Measurements from ENCODE around the gene FYB1.

Gene FYB1

DNA sequence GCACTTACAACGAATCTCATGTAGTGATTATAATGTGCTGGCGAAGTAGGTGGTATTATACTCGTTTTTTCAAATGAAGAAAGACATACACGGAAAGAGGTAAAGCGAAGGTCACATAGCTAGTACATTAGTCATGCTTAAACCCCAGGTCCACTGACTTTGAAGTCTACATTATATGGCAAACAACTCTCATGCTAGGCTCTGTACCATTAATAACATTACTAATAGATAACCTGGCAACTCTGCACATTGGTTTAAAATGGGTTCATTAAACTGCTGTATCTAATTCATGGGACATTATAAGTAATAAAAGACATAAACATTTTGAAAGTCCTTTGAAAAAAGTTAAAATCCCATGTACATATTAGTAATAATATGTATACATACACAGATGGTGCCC, 21.2 kb downstream of the FYB1 start:
- H3K36me3 ChIP-seq (ENCODE audit: control insufficient read depth in 1 of 2, insufficient read depth in 2 of 2, low read length in 2 of 2): no peaks in the 10 kb centered on the region
- peaks cover 0 to 3% of the 10 kb centered on the region in 2 donors for H3K4me1 ChIP-seq (ENCODE audit: control insufficient read depth in 1 of 2, insufficient read depth in 2 of 2, low read length in 2 of 2)
- H3K9ac ChIP-seq (ENCODE audit: low read depth in 1 of 2, low read length in 2 of 2): no peak overlapping the region
- H3K27me3 ChIP-seq (ENCODE audit: control insufficient read depth in 1 of 2, insufficient read depth in 2 of 2, low read length in 2 of 2): no peaks in the 10 kb centered on the region
- no peaks in the 10 kb centered on the region for H3K9me3 ChIP-seq (ENCODE audit: control insufficient read depth in 1 of 2, low read length in 2 of 2)
- H3K27ac ChIP-seq (ENCODE audit: low read depth, low read length): no peak overlapping the region
- H3K4me3 ChIP-seq (ENCODE audit: low read depth in 1 of 2, low read length in 2 of 2): peak overlapping the region in 1 of 2 donors; percentile 22

DNA sequence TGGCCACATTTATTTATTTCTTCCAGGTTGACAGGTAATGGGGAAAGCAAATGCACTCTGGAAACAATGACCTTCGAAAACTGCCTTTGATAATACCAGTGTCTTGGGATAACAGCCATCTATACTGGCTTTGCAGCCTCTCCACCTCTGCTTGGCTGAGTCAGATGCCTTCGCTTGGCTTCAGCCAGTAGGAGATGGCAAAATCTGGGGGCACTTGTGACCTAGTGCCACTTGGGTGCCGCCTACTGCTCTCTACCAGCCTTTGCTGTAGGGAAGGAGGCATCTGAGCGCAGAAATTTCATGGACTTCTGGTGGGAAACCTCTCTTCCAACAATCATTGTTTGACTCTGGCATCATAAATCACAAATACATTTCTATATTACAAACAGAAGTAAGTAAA, 21.8 kb downstream of the FYB1 start:
- H3K36me3 ChIP-seq (ENCODE audit: control insufficient read depth in 1 of 2, insufficient read depth in 2 of 2, low read length in 2 of 2): no peaks in the 10 kb centered on the region
- H3K27ac ChIP-seq (ENCODE audit: low read depth, low read length): no peak overlapping the region
- no peak overlapping the region for H3K9ac ChIP-seq (ENCODE audit: low read depth in 1 of 2, low read length in 2 of 2)
- no peak overlapping the region for H3K4me3 ChIP-seq (ENCODE audit: low read depth in 1 of 2, low read length in 2 of 2)
- H3K9me3 ChIP-seq (ENCODE audit: control insufficient read depth in 1 of 2, low read length in 2 of 2): no peaks in the 10 kb centered on the region
- peaks cover 3 to 5% of the 10 kb centered on the region in 2 donors for H3K4me1 ChIP-seq (ENCODE audit: control insufficient read depth in 1 of 2, insufficient read depth in 2 of 2, low read length in 2 of 2)
- peaks cover 0 to 2% of the 10 kb centered on the region in 2 donors for H3K27me3 ChIP-seq (ENCODE audit: control insufficient read depth in 1 of 2, insufficient read depth in 2 of 2, low read length in 2 of 2)

- Histone ChIP-seq H3K27ac (ENCODE audit: low read depth, low read length) (no peak overlapping the region), H3K36me3 (ENCODE audit: control insufficient read depth in 1 of 2, insufficient read depth in 2 of 2, low read length in 2 of 2) (no peaks in the 10 kb centered on the region), H3K4me1 (ENCODE audit: control insufficient read depth in 1 of 2, insufficient read depth in 2 of 2, low read length in 2 of 2) (peaks cover 3 to 14% of the 10 kb centered on the region in 2 donors)
Observed at GRCh38 chr5:39195198-39195826, 24.1 kb downstream of the FYB1 start.

GRCh38 chr5:39194466-39195136, 24.8 kb downstream of the FYB1 start:
- no peak overlapping the region for H3K9ac ChIP-seq (ENCODE audit: low read depth in 1 of 2, low read length in 2 of 2)
- H3K36me3 ChIP-seq (ENCODE audit: control insufficient read depth in 1 of 2, insufficient read depth in 2 of 2, low read length in 2 of 2): no peaks in the 10 kb centered on the region
- H3K4me3 ChIP-seq (ENCODE audit: low read depth in 1 of 2, low read length in 2 of 2): no peak overlapping the region
- H3K4me1 ChIP-seq (ENCODE audit: control insufficient read depth in 1 of 2, insufficient read depth in 2 of 2, low read length in 2 of 2): peaks cover 7 to 17% of the 10 kb centered on the region in 2 donors
- H3K27ac ChIP-seq (ENCODE audit: low read depth, low read length): no peak overlapping the region
- H3K27me3 ChIP-seq (ENCODE audit: control insufficient read depth in 1 of 2, insufficient read depth in 2 of 2, low read length in 2 of 2): peaks cover 0 to 2% of the 10 kb centered on the region in 2 donors
- no peaks in the 10 kb centered on the region for H3K9me3 ChIP-seq (ENCODE audit: control insufficient read depth in 1 of 2, low read length in 2 of 2)

More at GRCh38 chr5:39195198-39195826, 24.1 kb downstream of the FYB1 start:
- Histone ChIP-seq H3K4me3 (ENCODE audit: low read depth in 1 of 2, low read length in 2 of 2) (no peak overlapping the region), H3K27me3 (ENCODE audit: control insufficient read depth in 1 of 2, insufficient read depth in 2 of 2, low read length in 2 of 2) (peaks cover 0 to 2% of the 10 kb centered on the region in 2 donors), H3K9me3 (ENCODE audit: control insufficient read depth in 1 of 2, low read length in 2 of 2) (no peaks in the 10 kb centered on the region), H3K9ac (ENCODE audit: low read depth in 1 of 2, low read length in 2 of 2) (no peak overlapping the region)

DNA sequence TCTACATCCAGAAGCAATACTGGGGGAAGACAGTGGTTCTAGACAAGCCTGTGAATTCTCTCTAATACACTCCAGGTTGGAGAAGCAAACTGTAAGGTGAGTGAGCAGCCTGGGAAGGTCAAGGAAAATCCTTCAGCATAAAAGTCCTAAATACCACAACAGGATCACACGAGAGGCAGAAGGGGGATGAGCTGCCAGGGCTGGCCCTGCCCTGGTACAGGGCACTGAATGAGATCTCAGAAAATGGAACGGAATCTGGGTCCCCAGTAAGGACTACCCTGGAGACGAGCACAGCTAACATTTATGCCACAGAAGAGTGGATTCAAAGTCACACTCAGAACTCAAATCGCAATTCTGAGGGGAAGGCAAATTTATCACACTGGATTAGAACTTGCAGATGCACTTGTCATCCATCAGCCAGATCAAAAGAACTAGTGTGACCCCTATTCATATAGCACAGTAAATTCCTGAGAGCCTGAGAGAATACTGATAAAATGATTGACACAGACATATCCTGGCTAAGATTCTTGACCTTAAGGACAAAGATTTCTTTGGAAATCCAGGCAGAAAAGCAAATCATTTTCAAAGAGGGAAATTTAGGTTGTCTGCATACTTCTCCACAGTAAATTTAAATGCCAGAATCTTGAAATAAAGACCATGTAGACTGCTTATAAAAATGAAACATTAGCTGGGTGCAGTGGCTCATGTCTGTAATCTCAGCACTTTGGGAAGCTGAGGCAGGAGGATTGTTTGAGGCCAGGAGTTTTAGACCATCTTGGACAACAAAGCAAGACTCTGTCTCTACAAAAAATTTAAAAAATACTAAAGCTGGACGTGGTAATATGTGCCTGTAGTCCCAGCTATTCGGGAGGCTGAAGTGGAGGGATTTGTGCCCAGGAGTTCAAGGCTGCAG, 25.6 kb downstream of the FYB1 start:
- Histone ChIP-seq H3K9ac (ENCODE audit: low read depth in 1 of 2, low read length in 2 of 2) (peak overlapping the region in 1 of 2 donors; percentile 12), H3K4me1 (ENCODE audit: control insufficient read depth in 1 of 2, insufficient read depth in 2 of 2, low read length in 2 of 2) (peaks cover 10 to 23% of the 10 kb centered on the region in 2 donors), H3K9me3 (ENCODE audit: control insufficient read depth in 1 of 2, low read length in 2 of 2) (no peaks in the 10 kb centered on the region), H3K27me3 (ENCODE audit: control insufficient read depth in 1 of 2, insufficient read depth in 2 of 2, low read length in 2 of 2) (peaks cover 0 to 2% of the 10 kb centered on the region in 2 donors), H3K36me3 (ENCODE audit: control insufficient read depth in 1 of 2, insufficient read depth in 2 of 2, low read length in 2 of 2) (no peaks in the 10 kb centered on the region), H3K4me3 (ENCODE audit: low read depth in 1 of 2, low read length in 2 of 2) (no peak overlapping the region), H3K27ac (ENCODE audit: low read depth, low read length) (no peak overlapping the region)

GRCh38 chr5:39192450-39193160, 26.8 kb downstream of the FYB1 start:
- Histone ChIP-seq H3K9ac (ENCODE audit: low read depth in 1 of 2, low read length in 2 of 2) (no peak overlapping the region), H3K27ac (ENCODE audit: low read depth, low read length) (no peak overlapping the region), H3K4me3 (ENCODE audit: low read depth in 1 of 2, low read length in 2 of 2) (no peak overlapping the region), H3K27me3 (ENCODE audit: control insufficient read depth in 1 of 2, insufficient read depth in 2 of 2, low read length in 2 of 2) (peaks cover 0 to 2% of the 10 kb centered on the region in 2 donors), H3K9me3 (ENCODE audit: control insufficient read depth in 1 of 2, low read length in 2 of 2) (no peaks in the 10 kb centered on the region), H3K4me1 (ENCODE audit: control insufficient read depth in 1 of 2, insufficient read depth in 2 of 2, low read length in 2 of 2) (peaks cover 7 to 23% of the 10 kb centered on the region in 2 donors), H3K36me3 (ENCODE audit: control insufficient read depth in 1 of 2, insufficient read depth in 2 of 2, low read length in 2 of 2) (no peaks in the 10 kb centered on the region)

GRCh38 chr5:39191216-39191615, 28.1 kb downstream of the FYB1 start:
- no peak overlapping the region for H3K27ac ChIP-seq (ENCODE audit: low read depth, low read length)
- H3K27me3 ChIP-seq (ENCODE audit: control insufficient read depth in 1 of 2, insufficient read depth in 2 of 2, low read length in 2 of 2): peaks cover 0 to 2% of the 10 kb centered on the region in 2 donors
- no peak overlapping the region for H3K4me3 ChIP-seq (ENCODE audit: low read depth in 1 of 2, low read length in 2 of 2)
- H3K4me1 ChIP-seq (ENCODE audit: control insufficient read depth in 1 of 2, insufficient read depth in 2 of 2, low read length in 2 of 2): peaks cover 7 to 31% of the 10 kb centered on the region in 2 donors
- H3K9me3 ChIP-seq (ENCODE audit: control insufficient read depth in 1 of 2, low read length in 2 of 2): no peaks in the 10 kb centered on the region
- no peaks in the 10 kb centered on the region for H3K36me3 ChIP-seq (ENCODE audit: control insufficient read depth in 1 of 2, insufficient read depth in 2 of 2, low read length in 2 of 2)
- H3K9ac ChIP-seq (ENCODE audit: low read depth in 1 of 2, low read length in 2 of 2): no peak overlapping the region

DNA sequence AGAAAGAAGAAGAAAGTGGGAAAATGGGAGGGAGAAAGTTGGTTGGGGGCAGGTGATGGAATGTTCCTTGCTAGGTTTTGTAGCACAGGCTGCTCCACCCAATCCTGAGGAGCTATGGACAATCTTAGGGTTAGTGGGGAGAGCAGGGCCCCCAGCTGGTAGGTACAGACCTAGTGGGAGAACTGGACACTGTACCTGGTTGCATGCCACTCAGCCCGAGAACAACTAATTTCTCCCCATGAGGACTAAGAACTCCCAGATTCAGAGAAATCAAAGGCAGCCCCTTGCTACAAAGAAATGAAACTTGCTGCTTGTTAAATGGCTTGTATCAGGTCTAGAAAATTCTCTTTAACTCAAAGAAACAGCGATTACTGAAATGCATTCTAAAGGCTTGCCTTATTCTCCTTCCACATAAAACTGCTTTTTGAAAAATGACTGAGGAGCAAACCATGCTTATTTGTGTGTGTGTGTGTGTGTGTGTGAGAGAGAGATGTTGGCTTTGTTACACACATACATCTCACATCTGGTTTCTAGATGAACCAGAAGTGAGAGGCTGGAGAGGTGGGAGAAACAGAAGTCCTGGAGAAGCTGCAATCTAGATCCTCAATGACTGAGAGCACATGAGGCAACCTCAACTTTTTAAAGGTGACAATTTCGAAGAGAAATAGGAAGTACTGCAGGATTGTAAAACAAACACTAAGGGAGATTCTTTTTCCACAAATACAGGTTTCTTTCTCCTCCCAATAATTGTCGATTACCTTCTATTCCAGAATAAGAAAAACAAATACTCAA, 28.9 kb downstream of the FYB1 start:
- Histone ChIP-seq H3K4me1 (ENCODE audit: control insufficient read depth in 1 of 2, insufficient read depth in 2 of 2, low read length in 2 of 2) (peaks cover 7 to 31% of the 10 kb centered on the region in 2 donors), H3K27ac (ENCODE audit: low read depth, low read length) (no peak overlapping the region), H3K4me3 (ENCODE audit: low read depth in 1 of 2, low read length in 2 of 2) (no peak overlapping the region), H3K27me3 (ENCODE audit: control insufficient read depth in 1 of 2, insufficient read depth in 2 of 2, low read length in 2 of 2) (peaks cover 0 to 2% of the 10 kb centered on the region in 2 donors), H3K36me3 (ENCODE audit: control insufficient read depth in 1 of 2, insufficient read depth in 2 of 2, low read length in 2 of 2) (no peaks in the 10 kb centered on the region), H3K9ac (ENCODE audit: low read depth in 1 of 2, low read length in 2 of 2) (no peak overlapping the region), H3K9me3 (ENCODE audit: control insufficient read depth in 1 of 2, low read length in 2 of 2) (no peaks in the 10 kb centered on the region)

GRCh38 chr5:39189292-39189955, 29.9 kb downstream of the FYB1 start:
- no peaks in the 10 kb centered on the region for H3K36me3 ChIP-seq (ENCODE audit: control insufficient read depth in 1 of 2, insufficient read depth in 2 of 2, low read length in 2 of 2)
- H3K9ac ChIP-seq (ENCODE audit: low read depth in 1 of 2, low read length in 2 of 2): no peak overlapping the region
- H3K27me3 ChIP-seq (ENCODE audit: control insufficient read depth in 1 of 2, insufficient read depth in 2 of 2, low read length in 2 of 2): peaks cover 0 to 2% of the 10 kb centered on the region in 2 donors
- peaks cover 7 to 31% of the 10 kb centered on the region in 2 donors for H3K4me1 ChIP-seq (ENCODE audit: control insufficient read depth in 1 of 2, insufficient read depth in 2 of 2, low read length in 2 of 2)
- no peak overlapping the region for H3K4me3 ChIP-seq (ENCODE audit: low read depth in 1 of 2, low read length in 2 of 2)
- H3K9me3 ChIP-seq (ENCODE audit: control insufficient read depth in 1 of 2, low read length in 2 of 2): no peaks in the 10 kb centered on the region
- H3K27ac ChIP-seq (ENCODE audit: low read depth, low read length): no peak overlapping the region
